ENCODE data around the gene MRPS18A. TPM values are rescaled to one million over a fixed set of nuclear protein-coding genes. Genes with fewer than 3 reads are reported as not detected.

MRPS18A gene
- total and polyA plus RNA-seq, 9 of the 15 experiments (the other 6 are each of a cell fraction or from before 2014, with no cell fraction given) = 87.5 to 243 (median 125) TPM

DNA sequence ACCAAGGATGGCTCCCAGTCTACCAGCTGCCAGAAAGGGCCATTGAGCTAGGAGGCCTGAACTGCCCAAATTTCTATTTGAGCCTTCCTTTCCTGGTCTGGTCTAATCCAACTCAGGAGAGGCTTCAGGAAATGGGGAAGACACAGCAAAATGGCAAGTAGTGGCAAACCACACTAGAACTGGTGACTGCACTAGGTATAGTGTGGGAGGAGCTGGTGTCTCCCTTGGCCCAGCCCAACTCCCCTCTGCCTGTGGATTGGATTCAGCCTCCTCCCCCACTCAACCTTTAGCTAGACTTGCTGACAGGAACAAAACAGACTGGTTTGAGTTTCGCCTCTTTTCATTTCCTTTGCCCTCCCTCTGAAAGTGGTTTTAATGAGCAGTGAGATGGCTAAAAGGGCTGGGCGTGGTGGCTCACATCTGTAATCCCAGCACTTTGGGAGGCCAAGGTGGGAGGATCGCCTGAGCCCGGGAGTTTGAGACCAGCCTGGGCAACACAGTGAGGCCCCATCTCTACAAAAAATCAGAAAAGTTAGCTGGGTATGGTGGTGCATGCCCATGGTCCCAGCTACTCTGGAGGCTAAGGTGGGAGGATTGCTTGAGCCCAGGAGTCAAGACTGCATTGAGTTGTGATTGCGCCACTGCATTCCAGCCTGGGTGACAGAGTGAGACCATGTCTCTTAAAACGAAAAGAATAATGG lies 17.5 kb downstream of the MRPS18A start:
- no peak overlapping the region for H2AFZ ChIP-seq (ENCODE audit: low read depth, low read length)
- DNase-seq (ENCODE audit: extremely low read depth in 1 of 4, low spot score in 3 of 4) (peak; percentile 52 to 77 (median 68)), ATAC-seq (peak; percentile 73), FAIRE-seq (peak; percentile 86)
- H3K9me3 ChIP-seq (replicated peaks; ENCODE audit: control insufficient read depth, insufficient read depth, low read depth, low read length) = no peaks in the 10 kb centered on the region
- no peaks in the 10 kb centered on the region for H3K79me2 ChIP-seq (ENCODE audit: control insufficient read depth, insufficient read depth, low read length)
- no peaks in the 10 kb centered on the region; the same call in 1 of the 2 replicates for H4K20me1 ChIP-seq (replicated peaks; ENCODE audit: control insufficient read depth, insufficient read depth, low read length)
- H3K9ac ChIP-seq (ENCODE audit: insufficient read depth in 1 of 2, low read depth in 2 of 2, low read length in 2 of 2) = peak overlapping the region in 1 of 2 experiments; percentile 83; a peak in 2 of 4 replicates
- H3K4me2 ChIP-seq (ENCODE audit: insufficient read depth, low read length) = peak overlapping the region; percentile 6; the same call in 1 of the 2 replicates
- H3K27ac ChIP-seq (ENCODE audit: extremely low read depth, low read depth, low read length) = peak overlapping the region; percentile 58; the same call in 2 of the 3 replicates
- H3K4me1 ChIP-seq (replicated peaks in 1 of 2; ENCODE audit: control insufficient read depth in 2 of 2, insufficient read depth in 2 of 2, low read length in 2 of 2) = peaks cover 40 to 42% of the 10 kb centered on the region in 2 experiments
- peaks cover 47% of the 10 kb centered on the region for H3K36me3 ChIP-seq (ENCODE audit: control insufficient read depth, insufficient read depth, low read length)
- in situ Hi-C loops (cut with MboI) = loop anchor here (5.0 kb wide), 2 partner anchors 102 to 407 kb away; partner anchors contain the start of gene VEGFA
- POLR2A ChIA-PET = interaction anchor here (0.6 to 6.0 kb wide), 25 partner anchors 8 to 585 kb away, joined by 3 to 32 read pairs (median 4); partner anchors contain the start of genes GTPBP2, MRPS18A, RSPH9 and VEGFA
- H3K4me3 ChIP-seq = no peak overlapping the region
- H3K27me3 ChIP-seq (ENCODE audit: control insufficient read depth in 2 of 2, insufficient read depth in 2 of 2, low read length in 2 of 2) = no peaks in the 10 kb centered on the region; a peak in 1 of 5 replicates
- CTCF ChIA-PET (ENCODE audit: low intra/inter-chr PET ratio) = no interaction called here
- intact Hi-C loops (cut with micrococcal nuclease) = loop anchor here (5.0 to 10.0 kb wide), 4 partner anchors 43 to 282 kb away; partner anchors contain the start of genes GTPBP2 and VEGFA
- WGBS (ENCODE audit: insufficient coverage, low coverage, missing lambda C conversion rate) = 51% methylated on average over 6 of the region's 6 CpGs
- no TSS peak for BruUV-seq (replicated peaks)
- peaks cover 12% of the 10 kb centered on the region for H3K9me1 ChIP-seq (ENCODE audit: control insufficient read depth, insufficient read depth, low read length)
- TF ChIP-seq ZNF830 (CRISPR knock-in tag; IDR thresholded peaks at IDR 0.05) = no peak
- no peak for TF ChIP-seq TCFL5 (CRISPR knock-in tag; conservative IDR thresholded peaks at IDR 0.05)
- no peak for TF ChIP-seq KHSRP (IDR thresholded peaks at IDR 0.05)
- TF ChIP-seq, protein P1, sequence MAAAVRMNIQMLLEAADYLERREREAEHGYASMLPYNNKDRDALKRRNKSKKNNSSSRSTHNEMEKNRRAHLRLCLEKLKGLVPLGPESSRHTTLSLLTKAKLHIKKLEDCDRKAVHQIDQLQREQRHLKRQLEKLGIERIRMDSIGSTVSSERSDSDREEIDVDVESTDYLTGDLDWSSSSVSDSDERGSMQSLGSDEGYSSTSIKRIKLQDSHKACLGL (CRISPR knock-in tag; IDR thresholded peaks at IDR 0.05; ENCODE audit: borderline replicate concordance, poor library complexity, severe bottlenecking) = no peak
- TF ChIP-seq MAFK (IDR thresholded peaks at IDR 0.05; ENCODE audit: low read length) = 0 out of 2 replicates have a peak, but pooled peaks have one; percentile 15
- 0 out of 2 replicates have a peak, but pooled peaks have one; percentile 11 for TF ChIP-seq FOSL1 (tag; conservative IDR thresholded peaks at IDR 0.05)
- TF ChIP-seq, protein P2, sequence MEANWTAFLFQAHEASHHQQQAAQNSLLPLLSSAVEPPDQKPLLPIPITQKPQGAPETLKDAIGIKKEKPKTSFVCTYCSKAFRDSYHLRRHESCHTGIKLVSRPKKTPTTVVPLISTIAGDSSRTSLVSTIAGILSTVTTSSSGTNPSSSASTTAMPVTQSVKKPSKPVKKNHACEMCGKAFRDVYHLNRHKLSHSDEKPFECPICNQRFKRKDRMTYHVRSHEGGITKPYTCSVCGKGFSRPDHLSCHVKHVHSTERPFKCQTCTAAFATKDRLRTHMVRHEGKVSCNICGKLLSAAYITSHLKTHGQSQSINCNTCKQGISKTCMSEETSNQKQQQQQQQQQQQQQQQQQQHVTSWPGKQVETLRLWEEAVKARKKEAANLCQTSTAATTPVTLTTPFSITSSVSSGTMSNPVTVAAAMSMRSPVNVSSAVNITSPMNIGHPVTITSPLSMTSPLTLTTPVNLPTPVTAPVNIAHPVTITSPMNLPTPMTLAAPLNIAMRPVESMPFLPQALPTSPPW (CRISPR knock-in tag; IDR thresholded peaks at IDR 0.05) = peak; percentile 53; the same call in 1 of the 2 replicates
- TF ChIP-seq, protein P3, sequence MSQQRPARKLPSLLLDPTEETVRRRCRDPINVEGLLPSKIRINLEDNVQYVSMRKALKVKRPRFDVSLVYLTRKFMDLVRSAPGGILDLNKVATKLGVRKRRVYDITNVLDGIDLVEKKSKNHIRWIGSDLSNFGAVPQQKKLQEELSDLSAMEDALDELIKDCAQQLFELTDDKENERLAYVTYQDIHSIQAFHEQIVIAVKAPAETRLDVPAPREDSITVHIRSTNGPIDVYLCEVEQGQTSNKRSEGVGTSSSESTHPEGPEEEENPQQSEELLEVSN (IDR thresholded peaks at IDR 0.05; ENCODE audit: borderline replicate concordance in 1 of 2, extremely low read depth in 1 of 2, insufficient read depth in 1 of 2, insufficient read length in 1 of 2, low read depth in 1 of 2, low read length in 1 of 2, poor library complexity in 1 of 2, severe bottlenecking in 1 of 2) = no peak
- no peak for TF ChIP-seq HNRNPL (IDR thresholded peaks at IDR 0.05; ENCODE audit: low read depth, low read length)
- no peak for TF ChIP-seq ZNF695 (CRISPR knock-in tag; IDR thresholded peaks at IDR 0.05)
- TF ChIP-seq, protein P4, sequence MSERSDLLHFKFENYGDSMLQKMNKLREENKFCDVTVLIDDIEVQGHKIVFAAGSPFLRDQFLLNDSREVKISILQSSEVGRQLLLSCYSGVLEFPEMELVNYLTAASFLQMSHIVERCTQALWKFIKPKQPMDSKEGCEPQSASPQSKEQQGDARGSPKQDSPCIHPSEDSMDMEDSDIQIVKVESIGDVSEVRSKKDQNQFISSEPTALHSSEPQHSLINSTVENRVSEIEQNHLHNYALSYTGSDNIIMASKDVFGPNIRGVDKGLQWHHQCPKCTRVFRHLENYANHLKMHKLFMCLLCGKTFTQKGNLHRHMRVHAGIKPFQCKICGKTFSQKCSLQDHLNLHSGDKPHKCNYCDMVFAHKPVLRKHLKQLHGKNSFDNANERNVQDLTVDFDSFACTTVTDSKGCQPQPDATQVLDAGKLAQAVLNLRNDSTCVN (CRISPR knock-in tag; IDR thresholded peaks at IDR 0.05) = no peak
- TF ChIP-seq, protein P5, sequence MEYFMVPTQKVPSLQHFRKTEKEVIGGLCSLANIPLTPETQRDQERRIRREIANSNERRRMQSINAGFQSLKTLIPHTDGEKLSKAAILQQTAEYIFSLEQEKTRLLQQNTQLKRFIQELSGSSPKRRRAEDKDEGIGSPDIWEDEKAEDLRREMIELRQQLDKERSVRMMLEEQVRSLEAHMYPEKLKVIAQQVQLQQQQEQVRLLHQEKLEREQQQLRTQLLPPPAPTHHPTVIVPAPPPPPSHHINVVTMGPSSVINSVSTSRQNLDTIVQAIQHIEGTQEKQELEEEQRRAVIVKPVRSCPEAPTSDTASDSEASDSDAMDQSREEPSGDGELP (CRISPR knock-in tag; IDR thresholded peaks at IDR 0.05; ENCODE audit: borderline replicate concordance) = 0 out of 2 replicates have a peak, but pooled peaks have one; percentile 20
- no peak for TF ChIP-seq ZNF175 (CRISPR knock-in tag; IDR thresholded peaks at IDR 0.05; ENCODE audit: low read depth)
- peak; percentile 66; the same call in 1 of the 2 replicates for TF ChIP-seq ZNF316 (IDR thresholded peaks at IDR 0.05)
- 0 out of 2 replicates have a peak, but pooled peaks have one; percentile 14 for TF ChIP-seq CREM (IDR thresholded peaks at IDR 0.05; ENCODE audit: low read depth)
